OCI-LY7 (cell line): ENCODE results near the gene SACS.

Experiments used
- CTCF ChIP-seq: fragments of 200-600 bp; sonication (generic); conservative IDR thresholded peaks from 2 replicates; pipeline ENCODE4 v1.5.1; 2014; ENCODE audit warnings: mild to moderate bottlenecking, antibody characterized with exemption, low read length, moderate library complexity, mixed read lengths
- EZH2phosphoT487 ChIP-seq: fragments of 200-600 bp; sonication (generic); IDR thresholded peaks from 2 replicates; pipeline ENCODE4 v1.6.1; 2018; ENCODE audit warnings: low read depth, borderline replicate concordance, mild to moderate bottlenecking, mixed run types, antibody characterized with exemption, low read length, moderate library complexity, mixed read lengths

GRCh38 chr13:23456437-23457210, 23.1 kb upstream of the SACS start:
- TF ChIP-seq CTCF = no peak
- TF ChIP-seq EZH2phosphoT487 = no peak
